ENCODE results near the gene CLEC5A.
"Not testable (repeated sequence)": the region's sequence is repeated elsewhere in the genome, so short reads cannot be mapped to it uniquely, and the experiment has no call there.

Gene CLEC5A
- total RNA-seq, result 0 to 0.19 (median 0.09) reads per million in 3 donors

DNA sequence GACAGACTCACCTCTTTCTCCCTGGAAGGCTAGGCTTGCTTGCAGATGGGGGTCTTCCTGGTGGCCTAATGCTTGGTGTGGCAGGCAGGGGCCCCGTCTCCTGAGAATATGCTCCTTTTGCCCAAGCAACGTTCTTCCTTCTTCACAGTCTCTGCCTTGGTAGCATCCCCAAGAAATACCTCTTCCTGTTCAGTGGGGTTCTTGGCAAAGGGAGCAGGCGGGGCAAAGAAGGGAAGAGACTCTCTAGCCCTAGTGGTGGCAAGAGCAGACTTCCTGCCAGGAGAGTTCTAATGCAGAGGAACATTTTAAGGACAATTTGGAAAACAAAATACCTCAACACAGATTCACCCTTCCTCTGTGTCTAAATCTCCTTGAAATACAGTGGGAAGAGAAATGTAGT is at the start of gene CLEC5A:
TSS of gene CLEC5A (minus strand) at position 179 of the 400 bp plus-strand sequence. CDS start 682 bp downstream, outside the sequence.
- Histone ChIP-seq H3K27me3 (replicated peaks; ENCODE audit: control insufficient read depth, insufficient read depth, low read length, poor library complexity, severe bottlenecking) (no peaks in the 10 kb centered on the region), H3K9me3 (ENCODE audit: control insufficient read depth, low read length) (no peaks in the 10 kb centered on the region), H3K36me3 (ENCODE audit: control insufficient read depth, insufficient read depth, low read length) (no peaks in the 10 kb centered on the region), H3K4me3 (ENCODE audit: insufficient read depth, low read depth, low read length, poor library complexity, severe bottlenecking) (no peak within 1 kb of the TSS), H3K27ac (ENCODE audit: insufficient read depth, low read length, poor library complexity, severe bottlenecking) (no peak within 1 kb of the TSS), H3K4me1 (ENCODE audit: control insufficient read depth, insufficient read depth, low read length, poor library complexity, severe bottlenecking) (no peaks in the 10 kb centered on the region)
- no peak for DNase-seq

DNA sequence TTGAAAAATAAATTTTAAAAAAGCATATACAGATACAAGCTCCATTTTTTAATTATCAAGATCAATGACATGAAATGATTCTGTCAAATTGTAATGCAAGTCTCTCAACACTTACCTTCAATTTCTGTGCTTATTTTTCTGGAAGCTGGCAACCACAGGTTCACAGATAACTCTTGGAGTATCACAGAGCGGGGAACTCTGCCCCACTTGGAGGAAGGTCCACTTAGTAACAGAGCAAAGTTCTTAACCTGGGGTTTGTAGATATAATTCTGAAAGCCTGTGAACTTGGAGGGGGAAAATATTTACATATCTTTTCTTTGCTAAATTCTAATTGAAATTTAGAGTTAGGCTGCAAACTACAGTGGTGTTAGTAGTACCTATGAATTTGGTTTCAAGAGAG is 46.6 kb upstream of the CLEC5A start:
- no peak overlapping the region for H3K27ac ChIP-seq (ENCODE audit: insufficient read depth, low read length, poor library complexity, severe bottlenecking)
- no peaks in the 10 kb centered on the region for H3K4me1 ChIP-seq (ENCODE audit: control insufficient read depth, insufficient read depth, low read length, poor library complexity, severe bottlenecking)

DNA sequence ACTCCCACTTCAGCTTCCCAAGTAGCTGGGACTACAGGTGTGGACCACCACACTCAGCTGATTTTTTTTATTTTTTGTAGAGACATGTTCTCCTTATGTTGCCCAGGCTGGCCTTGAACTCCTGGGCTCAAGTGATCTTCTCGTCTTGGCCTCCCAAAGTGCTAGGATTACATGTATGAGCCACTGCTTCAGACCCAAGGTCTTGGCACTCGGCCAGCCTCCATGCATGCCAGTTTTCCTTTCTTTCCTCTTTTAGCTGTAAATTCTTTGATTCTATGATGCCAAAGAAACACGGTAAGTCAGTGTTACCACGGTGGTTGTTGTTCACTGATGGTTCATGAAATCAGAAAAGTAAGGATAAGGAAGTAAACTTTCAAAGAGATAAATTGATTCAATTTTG is 45.9 kb upstream of the CLEC5A start:
- Histone ChIP-seq H3K4me3 (ENCODE audit: insufficient read depth, low read depth, low read length, poor library complexity, severe bottlenecking) (no peak overlapping the region), H3K36me3 (ENCODE audit: control insufficient read depth, insufficient read depth, low read length) (no peaks in the 10 kb centered on the region), H3K27ac (ENCODE audit: insufficient read depth, low read length, poor library complexity, severe bottlenecking) (no peak overlapping the region), H3K9me3 (ENCODE audit: control insufficient read depth, low read length) (no peaks in the 10 kb centered on the region), H3K4me1 (ENCODE audit: control insufficient read depth, insufficient read depth, low read length, poor library complexity, severe bottlenecking) (no peaks in the 10 kb centered on the region), H3K27me3 (replicated peaks; ENCODE audit: control insufficient read depth, insufficient read depth, low read length, poor library complexity, severe bottlenecking) (no peaks in the 10 kb centered on the region)
- DNase-seq, result no peak

More for the DNA sequence above, 46.6 kb upstream of the CLEC5A start:
- Histone ChIP-seq H3K9me3 (ENCODE audit: control insufficient read depth, low read length) (no peaks in the 10 kb centered on the region), H3K36me3 (ENCODE audit: control insufficient read depth, insufficient read depth, low read length) (no peaks in the 10 kb centered on the region), H3K4me3 (ENCODE audit: insufficient read depth, low read depth, low read length, poor library complexity, severe bottlenecking) (no peak overlapping the region), H3K27me3 (replicated peaks; ENCODE audit: control insufficient read depth, insufficient read depth, low read length, poor library complexity, severe bottlenecking) (no peaks in the 10 kb centered on the region)
- no peak for DNase-seq

DNA sequence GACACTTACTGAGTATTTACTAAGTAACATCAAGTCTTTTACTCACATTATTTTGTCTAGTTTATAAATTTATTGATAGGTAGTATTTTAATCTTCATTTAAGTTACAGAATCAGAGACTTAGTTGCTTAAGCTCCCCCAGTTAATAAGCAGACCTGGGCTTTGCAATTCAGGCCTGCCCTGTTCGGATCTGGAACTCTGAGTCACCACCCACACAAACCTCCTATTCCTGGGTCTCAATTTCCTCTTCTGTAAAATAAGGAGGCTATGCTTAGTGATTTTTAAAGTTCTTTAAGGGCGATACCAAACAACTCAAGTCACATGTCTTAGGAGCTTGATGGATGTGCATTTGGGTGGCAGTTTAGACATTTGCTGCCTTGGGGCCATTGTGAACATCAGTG is 45.4 kb upstream of the CLEC5A start:
- H3K4me3 ChIP-seq (ENCODE audit: insufficient read depth, low read depth, low read length, poor library complexity, severe bottlenecking), result no peak overlapping the region
- no peak for DNase-seq
- H3K27ac ChIP-seq (ENCODE audit: insufficient read depth, low read length, poor library complexity, severe bottlenecking), result no peak overlapping the region
- no peaks in the 10 kb centered on the region for H3K9me3 ChIP-seq (ENCODE audit: control insufficient read depth, low read length)
- H3K27me3 ChIP-seq (replicated peaks; ENCODE audit: control insufficient read depth, insufficient read depth, low read length, poor library complexity, severe bottlenecking), result no peaks in the 10 kb centered on the region
- no peaks in the 10 kb centered on the region for H3K36me3 ChIP-seq (ENCODE audit: control insufficient read depth, insufficient read depth, low read length)
- no peaks in the 10 kb centered on the region for H3K4me1 ChIP-seq (ENCODE audit: control insufficient read depth, insufficient read depth, low read length, poor library complexity, severe bottlenecking)

DNA sequence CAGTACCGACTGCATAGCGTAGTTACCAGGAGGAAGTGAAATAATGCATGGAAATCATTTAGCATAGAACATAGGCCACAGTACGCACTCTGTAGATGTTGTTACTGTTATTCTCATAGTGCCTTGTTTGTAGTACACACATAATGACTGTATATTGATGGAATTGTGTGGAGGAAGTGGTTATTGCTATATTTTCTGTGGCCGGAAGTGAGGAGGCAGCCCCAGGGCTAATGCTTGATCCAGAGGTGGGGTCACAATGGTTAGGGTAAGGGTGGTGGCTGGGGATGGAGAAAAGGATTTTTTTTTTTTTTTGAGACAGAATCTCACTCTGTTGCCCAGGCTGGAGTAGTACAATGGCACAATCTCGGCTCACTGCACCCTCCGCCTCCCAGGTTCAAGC is 44.4 kb upstream of the CLEC5A start:
- H3K4me1 ChIP-seq (ENCODE audit: control insufficient read depth, insufficient read depth, low read length, poor library complexity, severe bottlenecking), result no peaks in the 10 kb centered on the region
- H3K4me3 ChIP-seq (ENCODE audit: insufficient read depth, low read depth, low read length, poor library complexity, severe bottlenecking), result no peak overlapping the region
- H3K36me3 ChIP-seq (ENCODE audit: control insufficient read depth, insufficient read depth, low read length), result no peaks in the 10 kb centered on the region
- H3K27ac ChIP-seq (ENCODE audit: insufficient read depth, low read length, poor library complexity, severe bottlenecking), result no peak overlapping the region
- H3K9me3 ChIP-seq (ENCODE audit: control insufficient read depth, low read length), result no peaks in the 10 kb centered on the region
- no peaks in the 10 kb centered on the region for H3K27me3 ChIP-seq (replicated peaks; ENCODE audit: control insufficient read depth, insufficient read depth, low read length, poor library complexity, severe bottlenecking)
- DNase-seq, result no peak

DNA sequence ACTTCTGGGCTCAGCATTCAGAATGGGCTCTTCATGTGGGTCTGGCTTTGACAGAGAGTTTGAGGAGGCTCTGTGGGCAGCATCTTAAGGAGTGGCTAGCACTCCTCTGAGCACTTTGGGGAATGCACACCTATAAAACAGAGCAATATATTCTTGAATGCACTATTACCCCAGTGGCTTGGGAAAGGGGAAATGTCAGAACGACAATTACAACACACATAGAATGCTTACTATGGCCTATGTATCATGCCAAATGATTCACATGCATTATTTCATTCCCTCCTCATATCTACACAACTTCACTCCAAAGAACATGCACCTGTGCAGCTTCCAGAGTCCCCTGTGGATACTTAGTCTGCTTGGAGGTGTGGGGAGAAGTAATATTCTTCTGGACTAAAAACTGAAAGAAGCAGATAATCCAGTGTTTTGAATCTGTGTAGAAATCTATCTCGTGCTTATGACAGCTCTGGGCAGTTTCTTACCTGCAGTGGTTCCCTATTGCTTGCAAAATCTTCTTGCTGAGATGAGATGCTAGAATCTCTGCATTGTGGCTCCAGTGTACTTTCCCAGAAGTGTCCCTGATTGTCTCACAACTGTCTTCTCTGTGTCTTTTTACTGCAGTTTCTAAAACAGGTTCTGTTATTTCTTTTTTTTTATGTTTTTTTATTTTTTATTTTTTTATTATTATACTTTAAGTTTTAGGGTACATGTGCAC is 43.4 kb upstream of the CLEC5A start:
- Histone ChIP-seq H3K36me3 (ENCODE audit: control insufficient read depth, insufficient read depth, low read length) (no peaks in the 10 kb centered on the region), H3K27ac (ENCODE audit: insufficient read depth, low read length, poor library complexity, severe bottlenecking) (no peak overlapping the region), H3K9me3 (ENCODE audit: control insufficient read depth, low read length) (no peaks in the 10 kb centered on the region), H3K27me3 (replicated peaks; ENCODE audit: control insufficient read depth, insufficient read depth, low read length, poor library complexity, severe bottlenecking) (no peaks in the 10 kb centered on the region), H3K4me3 (ENCODE audit: insufficient read depth, low read depth, low read length, poor library complexity, severe bottlenecking) (no peak overlapping the region), H3K4me1 (ENCODE audit: control insufficient read depth, insufficient read depth, low read length, poor library complexity, severe bottlenecking) (no peaks in the 10 kb centered on the region)
- DNase-seq, result no peak

DNA sequence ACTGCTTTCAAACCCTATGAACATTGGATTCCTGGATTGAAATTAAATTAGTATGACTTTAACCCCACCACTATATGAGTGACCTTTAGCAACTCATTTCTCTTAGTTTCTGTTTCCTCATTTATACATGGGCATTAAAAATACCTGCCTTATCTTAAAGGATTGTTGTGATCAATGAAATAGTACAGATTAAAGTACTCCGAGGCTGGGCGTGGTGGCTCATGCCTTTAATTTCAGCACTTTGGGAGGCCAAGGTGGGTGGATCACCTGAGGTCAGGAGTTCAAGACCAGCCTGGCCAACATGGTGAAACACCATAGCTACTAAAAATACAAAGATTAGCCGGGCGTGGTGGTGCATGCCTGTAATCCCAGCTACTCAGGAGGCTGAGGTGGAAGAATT is 41.0 kb upstream of the CLEC5A start:
- H3K36me3 ChIP-seq (ENCODE audit: control insufficient read depth, insufficient read depth, low read length); DNase-seq; H3K27ac ChIP-seq (ENCODE audit: insufficient read depth, low read length, poor library complexity, severe bottlenecking); H3K27me3 ChIP-seq (replicated peaks; ENCODE audit: control insufficient read depth, insufficient read depth, low read length, poor library complexity, severe bottlenecking); H3K4me1 ChIP-seq (ENCODE audit: control insufficient read depth, insufficient read depth, low read length, poor library complexity, severe bottlenecking); H3K9me3 ChIP-seq (ENCODE audit: control insufficient read depth, low read length); H3K4me3 ChIP-seq (ENCODE audit: insufficient read depth, low read depth, low read length, poor library complexity, severe bottlenecking): not testable (repeated sequence)

DNA sequence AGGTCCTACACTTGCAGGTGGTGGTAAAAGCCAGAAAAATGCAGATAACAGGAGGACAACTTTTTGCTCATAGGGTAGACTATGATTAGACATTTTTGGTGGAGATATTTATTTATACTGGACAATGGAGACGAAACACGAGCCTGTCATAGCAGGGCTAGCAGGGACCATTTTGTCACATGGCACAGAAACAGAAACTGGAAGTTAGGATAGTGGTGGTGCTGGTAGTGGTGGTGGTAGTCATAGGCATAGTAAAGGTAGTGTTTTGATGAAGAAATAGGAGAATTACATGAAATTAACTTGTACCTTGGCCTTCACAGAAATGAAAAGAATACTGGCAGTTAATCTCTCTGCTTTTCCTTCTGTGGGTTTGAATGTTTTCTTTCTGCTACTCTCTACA is 40.1 kb upstream of the CLEC5A start:
- Histone ChIP-seq H3K27ac (ENCODE audit: insufficient read depth, low read length, poor library complexity, severe bottlenecking) (no peak overlapping the region), H3K4me1 (ENCODE audit: control insufficient read depth, insufficient read depth, low read length, poor library complexity, severe bottlenecking) (no peaks in the 10 kb centered on the region), H3K27me3 (replicated peaks; ENCODE audit: control insufficient read depth, insufficient read depth, low read length, poor library complexity, severe bottlenecking) (no peaks in the 10 kb centered on the region), H3K36me3 (ENCODE audit: control insufficient read depth, insufficient read depth, low read length) (no peaks in the 10 kb centered on the region), H3K4me3 (ENCODE audit: insufficient read depth, low read depth, low read length, poor library complexity, severe bottlenecking) (no peak overlapping the region), H3K9me3 (ENCODE audit: control insufficient read depth, low read length) (no peaks in the 10 kb centered on the region)
- no peak for DNase-seq

DNA sequence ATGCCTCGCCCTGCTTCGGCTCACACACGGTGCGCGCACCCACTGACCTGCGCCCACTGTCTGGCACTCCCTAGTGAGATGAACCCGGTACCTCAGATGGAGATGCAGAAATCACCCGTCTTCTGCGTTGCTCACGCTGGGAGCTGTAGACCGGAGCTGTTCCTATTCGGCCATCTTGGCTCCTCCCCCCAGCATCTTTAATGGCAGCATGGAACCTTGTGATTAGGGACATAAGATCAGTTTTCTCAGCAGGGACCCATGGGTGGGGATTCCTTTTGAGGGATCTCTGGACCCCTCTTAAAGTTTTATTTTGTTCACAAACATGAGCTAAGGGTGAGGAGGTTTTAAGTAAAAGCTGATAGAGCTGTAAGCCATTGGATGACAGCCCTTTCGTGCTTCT is 39.2 kb upstream of the CLEC5A start:
- H3K9me3 ChIP-seq (ENCODE audit: control insufficient read depth, low read length); H3K27me3 ChIP-seq (replicated peaks; ENCODE audit: control insufficient read depth, insufficient read depth, low read length, poor library complexity, severe bottlenecking); H3K27ac ChIP-seq (ENCODE audit: insufficient read depth, low read length, poor library complexity, severe bottlenecking): not testable (repeated sequence)

DNA sequence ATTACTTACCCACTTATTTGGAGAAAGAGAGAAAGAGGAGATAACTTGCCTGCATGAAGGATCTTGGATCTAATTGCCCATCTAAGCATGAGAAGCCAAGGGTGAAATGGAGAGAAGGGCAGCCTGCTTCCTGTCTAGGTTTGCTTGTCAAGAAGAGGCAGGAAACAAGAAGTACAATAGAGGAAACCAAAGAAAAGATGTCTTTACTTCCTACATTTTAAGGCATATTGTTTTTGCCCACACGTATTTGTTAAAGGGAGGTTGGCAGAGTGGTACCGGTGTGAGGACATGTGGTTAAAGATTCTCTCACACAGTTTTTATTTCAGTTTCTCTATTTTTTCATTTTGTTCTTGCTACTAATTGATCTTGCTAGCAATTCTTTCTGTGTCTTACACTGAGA is 32.8 kb upstream of the CLEC5A start:
- Histone ChIP-seq H3K27me3 (replicated peaks; ENCODE audit: control insufficient read depth, insufficient read depth, low read length, poor library complexity, severe bottlenecking) (no peaks in the 10 kb centered on the region), H3K4me1 (ENCODE audit: control insufficient read depth, insufficient read depth, low read length, poor library complexity, severe bottlenecking) (no peaks in the 10 kb centered on the region), H3K36me3 (ENCODE audit: control insufficient read depth, insufficient read depth, low read length) (no peaks in the 10 kb centered on the region), H3K4me3 (ENCODE audit: insufficient read depth, low read depth, low read length, poor library complexity, severe bottlenecking) (no peak overlapping the region), H3K27ac (ENCODE audit: insufficient read depth, low read length, poor library complexity, severe bottlenecking) (no peak overlapping the region), H3K9me3 (ENCODE audit: control insufficient read depth, low read length) (no peaks in the 10 kb centered on the region)
- no peak for DNase-seq

More for the DNA sequence above, 39.2 kb upstream of the CLEC5A start:
- DNase-seq; H3K4me1 ChIP-seq (ENCODE audit: control insufficient read depth, insufficient read depth, low read length, poor library complexity, severe bottlenecking); H3K4me3 ChIP-seq (ENCODE audit: insufficient read depth, low read depth, low read length, poor library complexity, severe bottlenecking); H3K36me3 ChIP-seq (ENCODE audit: control insufficient read depth, insufficient read depth, low read length): not testable (repeated sequence)
